HepG2 (cell line): Measurements from ENCODE around the gene ABCC3. TPM values are rescaled to one million over a fixed set of nuclear protein-coding genes. Genes with fewer than 3 reads are reported as not detected.
A peak's percentile ranks its signal among the peaks of the same experiment; 100 is the strongest.

ENCODE experiments used
- ARID2 ChIP-seq: sonication (generic); formaldehyde crosslinking; IDR thresholded peaks from 2 replicates; pipeline ENCODE4 v1.8.1; 2022; ENCODE audit warnings: mild to moderate bottlenecking, missing genetic modification reagents, borderline replicate concordance
- FOXC1 ChIP-seq: sonication (generic); formaldehyde crosslinking; IDR thresholded peaks from 2 replicates; pipeline ENCODE4 v1.8.0; 2022; ENCODE audit warnings: mild to moderate bottlenecking, missing genetic modification reagents, borderline replicate concordance
- HMGA1 ChIP-seq: sonication (generic); formaldehyde crosslinking; conservative IDR thresholded peaks from 2 replicates; pipeline ENCODE4 v1.4.0; 2020; ENCODE audit warnings: missing genetic modification reagents
- KDM5A ChIP-seq: fragments of 200-600 bp; sonication (generic); IDR thresholded peaks from 2 replicates; pipeline ENCODE4 v1.7.0; 2018; ENCODE audit warnings: antibody characterized with exemption, mild to moderate bottlenecking, low read length, borderline replicate concordance
- MATR3 ChIP-seq: sonication (generic); formaldehyde crosslinking; IDR thresholded peaks from 2 replicates; pipeline ENCODE4 v1.4.0; 2020; ENCODE audit warnings: missing genetic modification reagents
- TAF15 ChIP-seq: fragments of 200-400 bp; formaldehyde crosslinking; IDR thresholded peaks from one replicate; pipeline ENCODE4 v1.6.1; 2018; ENCODE audit warnings: mild to moderate bottlenecking, low read depth, low read length; ENCODE audit not compliant: poor library complexity, severe bottlenecking
- ZBTB7B ChIP-seq: sonication (generic); formaldehyde crosslinking; IDR thresholded peaks from 2 replicates; pipeline ENCODE4 v1.4.0; 2020; ENCODE audit warnings: missing genetic modification reagents
- ZFAT ChIP-seq: sonication (generic); formaldehyde crosslinking; conservative IDR thresholded peaks from 2 replicates; pipeline ENCODE4 v1.8.1; 2023; ENCODE audit warnings: missing genetic modification reagents, inconsistent platforms
- ZFP37 ChIP-seq: sonication (generic); formaldehyde crosslinking; IDR thresholded peaks from 2 replicates; pipeline ENCODE4 v1.4.0; 2020; ENCODE audit warnings: missing genetic modification reagents, borderline replicate concordance
- ZKSCAN5 ChIP-seq: sonication (generic); formaldehyde crosslinking; IDR thresholded peaks from 2 replicates; pipeline ENCODE4 v1.5.1; 2020; ENCODE audit warnings: mild to moderate bottlenecking, missing genetic modification reagents
- ZNF614 ChIP-seq: IDR thresholded peaks from 2 replicates; pipeline ENCODE4 v1.6.1; 2018; ENCODE audit warnings: missing biosample characterization, missing genetic modification reagents, inconsistent platforms, borderline replicate concordance
- ZNF616 ChIP-seq: sonication (generic); formaldehyde crosslinking; IDR thresholded peaks from 2 replicates; pipeline ENCODE4 v1.5.0; 2020; ENCODE audit warnings: low read depth, mild to moderate bottlenecking, missing genetic modification reagents
- ZNF629 ChIP-seq: sonication (generic); formaldehyde crosslinking; conservative IDR thresholded peaks from 2 replicates; pipeline ENCODE4 v1.5.0; 2020; ENCODE audit warnings: missing genetic modification reagents
- ZNF674 ChIP-seq: sonication (generic); formaldehyde crosslinking; IDR thresholded peaks from 2 replicates; pipeline ENCODE4 v1.5.0; 2020; ENCODE audit warnings: low read depth, mild to moderate bottlenecking, missing genetic modification reagents
- ZNF850 ChIP-seq: sonication (generic); formaldehyde crosslinking; conservative IDR thresholded peaks from 2 replicates; pipeline ENCODE4 v1.9.0; 2021; ENCODE audit warnings: mild to moderate bottlenecking, missing genetic modification reagents
- ZSCAN12 ChIP-seq: sonication (generic); formaldehyde crosslinking; IDR thresholded peaks from 2 replicates; pipeline ENCODE4 v1.9.0; 2021; ENCODE audit warnings: mild to moderate bottlenecking, missing genetic modification reagents
- polyA plus RNA-seq, 8 experiments: library from polyadenylated mRNA; depleted of rRNA in 3 of 8; stranded (reverse) in 7 of 8; unstranded in 1 of 8; fragments of >200 nt; fragmentation: Illumina TruSeq in 4 of 8; extraction: Trizol in 4 of 8; gene quantifications; 2 replicates each; pipeline versions ENCODE4 v1.2.1 to v1.2.3, GENCODE V29; 2011 to 2016; ENCODE audit warnings: low read depth in 4 of 8, missing spikeins in 1 of 8, mixed read lengths in 1 of 8; ENCODE audit not compliant: insufficient read depth in 1 of 8
- total RNA-seq, 5 experiments: library from RNA; depleted of rRNA; stranded (reverse); fragments of >200 nt; fragmentation: Illumina TruSeq; extraction: Trizol; gene quantifications; 2 replicates each; pipeline ENCODE4 v1.2.3, GENCODE V29; 2016; ENCODE audit warnings: low read depth in 1 of 5
- TF ChIP-seq, protein P1 (sequence below): sonication (generic); formaldehyde crosslinking; IDR thresholded peaks from 2 replicates; pipeline ENCODE4 v1.4.0; 2020; ENCODE audit warnings: missing genetic modification reagents
- TF ChIP-seq, protein P2 (sequence below): sonication (generic); formaldehyde crosslinking; IDR thresholded peaks from 2 replicates; pipeline ENCODE4 v1.5.0; 2020; ENCODE audit warnings: missing genetic modification reagents

ABCC3 gene
- total and polyA plus RNA-seq, 2 of the 13 experiments (the other 11 are each of a cell fraction or from before 2014, with no cell fraction given): 25.2 to 50.7 TPM

DNA sequence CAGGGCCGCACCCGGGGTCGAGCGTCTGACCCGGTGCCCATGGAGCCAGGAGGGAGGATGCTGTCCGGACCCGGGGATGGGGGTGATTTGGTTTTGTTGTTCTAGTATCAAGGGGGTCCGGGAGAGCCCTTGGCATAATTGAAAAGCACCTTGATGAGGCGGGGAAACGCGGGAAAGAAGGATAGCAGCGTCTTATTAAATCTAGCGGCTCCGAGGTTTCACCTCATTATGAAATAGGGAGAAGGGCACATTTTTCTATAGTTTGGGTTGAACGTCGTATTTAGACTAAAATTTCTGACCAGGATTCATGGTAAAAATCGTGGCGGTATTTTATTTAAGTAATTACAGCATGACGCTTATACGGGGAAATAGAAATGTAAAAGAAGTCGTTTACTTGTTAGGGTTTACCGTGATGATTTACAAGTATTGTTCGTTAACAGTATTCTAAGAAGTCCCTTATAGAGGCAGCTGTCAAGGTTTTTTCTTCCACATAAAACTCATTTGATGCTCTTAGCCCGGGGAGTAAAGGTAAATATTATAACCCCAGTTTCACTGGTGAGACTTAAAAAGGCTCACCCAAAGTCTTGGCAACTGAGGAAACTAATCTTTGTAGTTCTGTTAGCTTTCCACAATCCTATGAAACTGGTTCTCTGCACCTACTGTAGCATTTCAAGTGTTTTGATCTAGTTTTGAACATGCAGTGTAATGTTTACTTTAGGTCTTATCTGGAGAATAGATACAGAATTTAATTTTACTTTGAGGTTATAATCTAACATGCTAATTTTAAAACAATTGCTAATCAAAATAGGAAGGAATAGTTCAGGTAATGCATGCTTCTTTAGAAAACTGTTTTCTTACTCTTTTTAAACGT, 85.5 kb downstream of the ABCC3 start (continued):
- TF ChIP-seq, protein P1, sequence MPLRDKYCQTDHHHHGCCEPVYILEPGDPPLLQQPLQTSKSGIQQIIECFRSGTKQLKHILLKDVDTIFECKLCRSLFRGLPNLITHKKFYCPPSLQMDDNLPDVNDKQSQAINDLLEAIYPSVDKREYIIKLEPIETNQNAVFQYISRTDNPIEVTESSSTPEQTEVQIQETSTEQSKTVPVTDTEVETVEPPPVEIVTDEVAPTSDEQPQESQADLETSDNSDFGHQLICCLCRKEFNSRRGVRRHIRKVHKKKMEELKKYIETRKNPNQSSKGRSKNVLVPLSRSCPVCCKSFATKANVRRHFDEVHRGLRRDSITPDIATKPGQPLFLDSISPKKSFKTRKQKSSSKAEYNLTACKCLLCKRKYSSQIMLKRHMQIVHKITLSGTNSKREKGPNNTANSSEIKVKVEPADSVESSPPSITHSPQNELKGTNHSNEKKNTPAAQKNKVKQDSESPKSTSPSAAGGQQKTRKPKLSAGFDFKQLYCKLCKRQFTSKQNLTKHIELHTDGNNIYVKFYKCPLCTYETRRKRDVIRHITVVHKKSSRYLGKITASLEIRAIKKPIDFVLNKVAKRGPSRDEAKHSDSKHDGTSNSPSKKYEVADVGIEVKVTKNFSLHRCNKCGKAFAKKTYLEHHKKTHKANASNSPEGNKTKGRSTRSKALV (CRISPR knock-in tag): no peak
- 0 out of 2 replicates have a peak, but pooled peaks have one; percentile 7 for TF ChIP-seq ARID2 (CRISPR knock-in tag)
- TF ChIP-seq FOXC1: no peak
- no peak for TF ChIP-seq ZSCAN12
- TF ChIP-seq ZNF616 (CRISPR knock-in tag): no peak
- TF ChIP-seq ZBTB7B (CRISPR knock-in tag): peak; percentile 4; the same call in 1 of the 2 replicates
- no peak; the same call in 1 of the 2 replicates for TF ChIP-seq ZNF614 (CRISPR knock-in tag)
- 0 out of 2 replicates have a peak, but pooled peaks have one; percentile 9 for TF ChIP-seq ZFAT (CRISPR knock-in tag)
- TF ChIP-seq TAF15: peak; percentile 30
- TF ChIP-seq ZKSCAN5 (CRISPR knock-in tag): 0 out of 2 replicates have a peak, but pooled peaks have one; percentile 1
- 0 out of 2 replicates have a peak, but pooled peaks have one; percentile 24 for TF ChIP-seq ZFP37 (CRISPR knock-in tag)
- TF ChIP-seq MATR3 (CRISPR knock-in tag): no peak
- TF ChIP-seq, protein P2, sequence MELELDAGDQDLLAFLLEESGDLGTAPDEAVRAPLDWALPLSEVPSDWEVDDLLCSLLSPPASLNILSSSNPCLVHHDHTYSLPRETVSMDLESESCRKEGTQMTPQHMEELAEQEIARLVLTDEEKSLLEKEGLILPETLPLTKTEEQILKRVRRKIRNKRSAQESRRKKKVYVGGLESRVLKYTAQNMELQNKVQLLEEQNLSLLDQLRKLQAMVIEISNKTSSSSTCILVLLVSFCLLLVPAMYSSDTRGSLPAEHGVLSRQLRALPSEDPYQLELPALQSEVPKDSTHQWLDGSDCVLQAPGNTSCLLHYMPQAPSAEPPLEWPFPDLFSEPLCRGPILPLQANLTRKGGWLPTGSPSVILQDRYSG (CRISPR knock-in tag): 0 out of 2 replicates have a peak, but pooled peaks have one; percentile 14
- TF ChIP-seq HMGA1 (CRISPR knock-in tag): no peak
- peak; percentile 73 for TF ChIP-seq KDM5A
- 0 out of 2 replicates have a peak, but pooled peaks have one; percentile 4 for TF ChIP-seq ZNF629 (CRISPR knock-in tag)
- TF ChIP-seq ZNF850 (CRISPR knock-in tag): 0 out of 2 replicates have a peak, but pooled peaks have one; percentile 32
- 0 out of 2 replicates have a peak, but pooled peaks have one; percentile 0 for TF ChIP-seq ZNF674 (CRISPR knock-in tag)
